HG02623 (cell line): ENCODE measurements around the gene CCDC196.

Source experiments
- ATAC-seq: cut with Tn5 transposase; IDR thresholded peaks from one replicate; pipeline ENCODE4 v1.9.1; 2021; ENCODE audit warnings: moderate library complexity; ENCODE audit not compliant: unreplicated experiment

CCDC196 gene

GRCh38 chr14:66485910-66486421, at the start of gene CCDC196:
Gene CCDC196 (plus strand): TSS chr14:66486371. CDS start chr14:66486503, 132 bp downstream.
- no peak for ATAC-seq

- ATAC-seq, result no peak
Observed at GRCh38 chr14:66440801-66441200, 45.4 kb upstream of the CCDC196 start.

- ATAC-seq, result no peak
Observed at GRCh38 chr14:66442953-66443571, 43.1 kb upstream of the CCDC196 start.

- ATAC-seq, result no peak
Observed at GRCh38 chr14:66443785-66444184, 42.4 kb upstream of the CCDC196 start.

GRCh38 chr14:66444271-66444927, 41.8 kb upstream of the CCDC196 start:
- ATAC-seq, result no peak

- ATAC-seq, result no peak
Observed at GRCh38 chr14:66445936-66446335, 40.2 kb upstream of the CCDC196 start.

GRCh38 chr14:66453469-66453868, 32.7 kb upstream of the CCDC196 start:
- no peak for ATAC-seq

- ATAC-seq, result no peak
Observed at GRCh38 chr14:66459603-66460002, 26.6 kb upstream of the CCDC196 start.

- no peak for ATAC-seq
Observed at GRCh38 chr14:66464261-66464660, 21.9 kb upstream of the CCDC196 start.

- no peak for ATAC-seq
Observed at GRCh38 chr14:66468778-66469367, 17.3 kb upstream of the CCDC196 start.

GRCh38 chr14:66471584-66471983, 14.6 kb upstream of the CCDC196 start:
- no peak for ATAC-seq

GRCh38 chr14:66472251-66472650, 13.9 kb upstream of the CCDC196 start:
- ATAC-seq, result no peak

- ATAC-seq, result no peak
Observed at GRCh38 chr14:66473223-66473622, 12.9 kb upstream of the CCDC196 start.

- ATAC-seq, result no peak
Observed at GRCh38 chr14:66476964-66477363, 9.2 kb upstream of the CCDC196 start.

- no peak for ATAC-seq
Observed at GRCh38 chr14:66477567-66477966, 8.6 kb upstream of the CCDC196 start.

- no peak for ATAC-seq
Observed at GRCh38 chr14:66482873-66483272, 3.3 kb upstream of the CCDC196 start.

GRCh38 chr14:66483322-66483721, 2.8 kb upstream of the CCDC196 start:
- ATAC-seq, result no peak

GRCh38 chr14:66485029-66485428, 1.1 kb upstream of the CCDC196 start:
- no peak for ATAC-seq

GRCh38 chr14:66487164-66487563, 993 bp downstream of the CCDC196 start:
- no peak for ATAC-seq

- ATAC-seq, result no peak
Observed at GRCh38 chr14:66490143-66491111, 4.3 kb downstream of the CCDC196 start.

GRCh38 chr14:66493750-66494149, 7.6 kb downstream of the CCDC196 start:
- no peak for ATAC-seq
